HUES6 (cell line): ENCODE measurements around the gene LSMEM2.
A peak's percentile ranks its signal among the peaks of the same experiment; 100 is the strongest.
"Not testable (repeated sequence)": the region's sequence is repeated elsewhere in the genome, so short reads cannot be mapped to it uniquely, and the experiment has no call there.

Experiments
- H3K27ac ChIP-seq: 2 replicates; pipeline ENCODE4 v1.7.0; 2013; ENCODE audit warnings: low read depth, mild to moderate bottlenecking, low read length, inconsistent platforms
- H3K27me3 ChIP-seq: 2 replicates; pipeline ENCODE4 v1.6.1; 2013; ENCODE audit warnings: low read length; ENCODE audit not compliant: control insufficient read depth, insufficient read depth
- H3K36me3 ChIP-seq: 2 replicates; pipeline ENCODE4 v1.6.1; 2013; ENCODE audit warnings: low read length; ENCODE audit not compliant: control insufficient read depth, insufficient read depth
- H3K4me1 ChIP-seq: 2 replicates; pipeline ENCODE4 v1.6.1; 2013; ENCODE audit warnings: low read length; ENCODE audit not compliant: control insufficient read depth, insufficient read depth
- H3K4me3 ChIP-seq: 2 replicates; pipeline ENCODE4 v1.5.1; 2013; ENCODE audit warnings: low read depth, low read length
- H3K9ac ChIP-seq: one replicate; pipeline ENCODE4 v1.6.1; 2013; ENCODE audit warnings: mild to moderate bottlenecking, low read length
- H3K9me3 ChIP-seq: 2 replicates; pipeline ENCODE4 v1.6.1; 2013; ENCODE audit warnings: low read depth, low read length; ENCODE audit not compliant: control insufficient read depth, insufficient read depth

The LSMEM2 gene

DNA sequence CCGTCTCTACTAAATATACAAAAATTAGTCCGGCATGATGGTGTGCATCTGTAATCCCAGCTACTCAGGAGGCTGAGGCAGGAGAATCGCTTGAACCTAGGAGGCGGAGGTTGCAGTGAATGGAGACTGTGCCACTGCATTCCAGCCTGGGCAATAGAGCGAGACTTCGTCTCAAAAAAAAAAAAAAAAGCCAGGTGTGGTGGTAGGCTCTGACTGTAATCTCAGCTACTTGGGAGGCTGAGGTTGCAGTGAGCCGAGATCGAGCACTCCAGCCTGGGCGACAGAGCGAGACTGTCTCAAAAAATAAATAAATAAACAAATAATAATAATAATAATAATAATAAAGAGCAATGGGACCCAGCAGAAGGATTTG is 6.4 kb upstream of the LSMEM2 start:
- H3K27ac ChIP-seq, H3K9me3 ChIP-seq, H3K36me3 ChIP-seq, H3K4me3 ChIP-seq, H3K9ac ChIP-seq: not testable (repeated sequence)
- Histone ChIP-seq H3K4me1 (peaks cover 56% of the 10 kb centered on the region), H3K27me3 (peaks cover 42% of the 10 kb centered on the region)

- H3K27ac ChIP-seq, result no peak overlapping the region
- H3K4me3 ChIP-seq, result peak overlapping the region; percentile 43
- H3K9me3 ChIP-seq, result no peaks in the 10 kb centered on the region
- H3K4me1 ChIP-seq, result peaks cover 50% of the 10 kb centered on the region
- H3K27me3 ChIP-seq, result peaks cover 45% of the 10 kb centered on the region
- H3K36me3 ChIP-seq, result no peaks in the 10 kb centered on the region
- H3K9ac ChIP-seq, result no peak overlapping the region
These were observed 5.8 kb upstream of the LSMEM2 start for GRCh38 chr3:50272911-50273688.

GRCh38 chr3:50273689-50274065 is 5.2 kb upstream of the LSMEM2 start:
- H3K9ac ChIP-seq, result no peak overlapping the region
- peaks cover 44% of the 10 kb centered on the region for H3K4me1 ChIP-seq
- H3K4me3 ChIP-seq, result no peak overlapping the region
- H3K36me3 ChIP-seq, result no peaks in the 10 kb centered on the region
- H3K27me3 ChIP-seq, result peaks cover 46% of the 10 kb centered on the region
- H3K9me3 ChIP-seq, result no peaks in the 10 kb centered on the region
- H3K27ac ChIP-seq, result no peak overlapping the region

GRCh38 chr3:50274371-50275104 is 4.3 kb upstream of the LSMEM2 start:
- no peaks in the 10 kb centered on the region for H3K9me3 ChIP-seq
- H3K4me3 ChIP-seq, result peak overlapping the region; percentile 60
- no peak overlapping the region for H3K27ac ChIP-seq
- H3K36me3 ChIP-seq, result no peaks in the 10 kb centered on the region
- peaks cover 46% of the 10 kb centered on the region for H3K27me3 ChIP-seq
- H3K9ac ChIP-seq, result no peak overlapping the region
- H3K4me1 ChIP-seq, result peaks cover 36% of the 10 kb centered on the region

GRCh38 chr3:50275141-50275995 is 3.5 kb upstream of the LSMEM2 start:
- Histone ChIP-seq H3K27ac (no peak overlapping the region), H3K27me3 (peaks cover 46% of the 10 kb centered on the region), H3K9ac (peak overlapping the region; percentile 58), H3K9me3 (no peaks in the 10 kb centered on the region), H3K4me3 (peak overlapping the region; percentile 60), H3K36me3 (no peaks in the 10 kb centered on the region), H3K4me1 (peaks cover 30% of the 10 kb centered on the region)

DNA sequence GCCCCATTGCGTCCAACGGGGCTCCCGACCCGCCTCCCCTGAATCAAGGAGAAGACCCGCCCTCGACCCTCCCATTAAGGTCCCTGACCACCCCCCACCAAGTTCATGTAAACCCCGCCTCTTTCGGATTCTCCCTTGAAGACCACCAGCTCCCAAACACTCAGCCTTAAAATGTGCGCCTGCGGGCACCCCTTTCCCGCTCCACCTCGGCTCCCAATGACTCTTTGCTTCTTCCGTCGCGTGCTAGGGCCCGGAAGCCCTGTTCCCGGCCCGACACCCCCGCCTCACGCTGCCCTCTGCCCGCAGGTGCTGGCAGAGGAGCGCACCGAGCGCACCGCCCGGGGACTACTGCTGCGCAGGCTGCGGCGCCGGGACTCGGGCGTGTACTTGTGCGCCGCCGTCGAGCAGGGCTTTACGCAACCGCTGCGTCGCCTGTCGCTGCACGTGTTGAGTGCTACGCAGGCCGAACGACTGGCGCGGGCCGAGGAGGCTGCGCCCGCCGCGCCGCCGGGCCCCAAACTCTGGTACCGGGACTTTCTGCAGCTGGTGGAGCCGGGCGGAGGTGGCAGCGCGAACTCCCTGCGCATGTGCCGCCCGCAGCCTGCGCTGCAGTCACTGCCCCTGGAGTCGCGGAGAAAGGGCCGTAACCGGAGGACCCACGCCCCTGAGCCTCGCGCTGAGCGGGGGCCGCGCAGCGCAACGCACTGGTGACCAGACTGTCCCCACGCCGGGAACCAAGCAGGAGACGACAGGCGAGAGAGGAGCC is 2.7 kb upstream of the LSMEM2 start:
- H3K36me3 ChIP-seq, result no peaks in the 10 kb centered on the region
- no peak overlapping the region for H3K27ac ChIP-seq
- H3K4me1 ChIP-seq, result peaks cover 28% of the 10 kb centered on the region
- no peak overlapping the region for H3K9ac ChIP-seq
- no peaks in the 10 kb centered on the region for H3K9me3 ChIP-seq
- peaks cover 46% of the 10 kb centered on the region for H3K27me3 ChIP-seq
- H3K4me3 ChIP-seq, result peak overlapping the region; percentile 60; the same call in 1 of the 2 replicates

DNA sequence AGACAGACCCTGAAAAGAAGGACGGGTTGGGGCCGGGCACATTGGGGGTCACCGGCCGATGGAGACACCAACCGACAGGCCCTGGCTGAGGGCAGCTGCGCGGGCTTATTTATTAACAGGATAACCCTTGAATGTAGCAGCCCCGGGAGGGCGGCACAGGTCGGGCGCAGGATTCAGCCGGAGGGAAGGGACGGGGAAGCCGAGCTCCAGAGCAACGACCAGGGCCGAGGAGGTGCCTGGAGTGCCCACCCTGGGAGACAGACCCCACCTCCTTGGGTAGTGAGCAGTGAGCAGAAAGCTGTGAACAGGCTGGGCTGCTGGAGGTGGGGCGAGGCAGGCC is 2.2 kb upstream of the LSMEM2 start:
- no peak overlapping the region for H3K9ac ChIP-seq
- peak overlapping the region; percentile 60; the same call in 1 of the 2 replicates for H3K4me3 ChIP-seq

GRCh38 chr3:50278123-50278879 is 586 bp upstream of the LSMEM2 start:
- Histone ChIP-seq H3K9me3 (no peaks in the 10 kb centered on the region), H3K9ac (no peak overlapping the region), H3K4me1 (peaks cover 18% of the 10 kb centered on the region), H3K36me3 (no peaks in the 10 kb centered on the region), H3K27me3 (peaks cover 42% of the 10 kb centered on the region), H3K27ac (no peak overlapping the region), H3K4me3 (no peak overlapping the region)

More for the DNA sequence above, 2.2 kb upstream of the LSMEM2 start:
- Histone ChIP-seq H3K4me1 (peaks cover 23% of the 10 kb centered on the region), H3K9me3 (no peaks in the 10 kb centered on the region), H3K27me3 (peaks cover 46% of the 10 kb centered on the region), H3K36me3 (no peaks in the 10 kb centered on the region), H3K27ac (no peak overlapping the region)

DNA sequence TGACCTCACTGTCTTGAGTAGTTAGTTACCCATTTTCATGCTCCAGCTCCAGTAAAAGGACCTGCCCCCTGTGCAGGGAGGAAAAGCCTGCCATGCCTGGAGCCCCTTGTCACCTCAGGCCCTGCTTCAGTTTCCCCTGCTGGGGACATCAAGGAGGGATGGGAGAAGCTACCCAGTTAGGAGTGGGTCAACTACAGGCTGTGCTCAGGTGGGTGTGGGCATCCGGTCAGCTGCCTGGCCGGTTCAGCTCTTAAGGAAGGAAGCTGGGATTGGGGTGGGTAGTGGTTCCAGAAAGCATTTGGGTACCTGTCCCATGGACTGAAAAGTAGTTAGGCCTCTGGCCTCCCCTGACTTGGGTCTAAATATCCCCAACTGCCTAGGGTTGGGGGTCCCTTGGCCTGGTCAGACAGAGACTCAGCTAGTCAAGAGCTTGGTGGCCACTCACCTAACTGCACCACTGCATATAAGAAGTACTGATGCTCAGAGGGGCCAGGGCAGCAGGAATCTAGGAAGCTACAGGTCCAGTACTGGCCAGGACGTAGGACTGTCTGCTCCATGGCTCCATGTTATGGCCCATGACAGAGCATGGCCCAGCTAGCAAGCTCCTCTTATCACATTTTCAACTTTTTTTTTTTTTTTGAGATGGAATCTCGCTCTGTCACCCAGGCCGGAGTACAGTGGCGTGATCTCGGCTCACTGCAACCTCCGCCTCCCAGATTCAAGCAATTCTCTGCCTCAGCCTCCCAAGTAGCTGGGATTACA is 549 bp downstream of the LSMEM2 start:
- Histone ChIP-seq H3K4me1 (peaks cover 12% of the 10 kb centered on the region), H3K9ac (no peak overlapping the region), H3K27ac (no peak overlapping the region), H3K36me3 (no peaks in the 10 kb centered on the region), H3K4me3 (no peak overlapping the region), H3K9me3 (no peaks in the 10 kb centered on the region), H3K27me3 (peaks cover 31% of the 10 kb centered on the region)
